Keratinocyte (primary cell): Measurements from ENCODE around the gene TCF15. TPM values are rescaled to one million over a fixed set of nuclear protein-coding genes. Genes with fewer than 3 reads are reported as not detected.

Source experiments
- DNase-seq: peaks from one replicate; pipeline ENCODE4 v3.0.0-alpha.2; 2011; ENCODE audit warnings: low read depth, missing footprints, low spot score
- FAIRE-seq: peaks from 2 replicates; lab custom pipeline; 2011; peaks lifted over from hg19 to GRCh38; lab: Jason Lieb, UNC
- H2AFZ ChIP-seq: 2 replicates; pipeline ENCODE4 v1.6.0; 2012; ENCODE audit warnings: low read length, control low read depth, inconsistent platforms; ENCODE audit not compliant: control insufficient read depth
- H3K27ac ChIP-seq: 2 replicates; pipeline ENCODE4 v1.5.1; 2011; ENCODE audit warnings: low read length; ENCODE audit not compliant: control insufficient read depth, insufficient read depth
- H3K27me3 ChIP-seq: 3 replicates; pipeline ENCODE4 v1.6.0; 2011; ENCODE audit warnings: low read length; ENCODE audit not compliant: control insufficient read depth, insufficient read depth; ENCODE audit errors: extremely low read depth
- H3K36me3 ChIP-seq, 2 experiments: 2 replicates in 1 of 2; 3 replicates in 1 of 2; pipeline ENCODE4 v1.5.1; 2011; ENCODE audit warnings: low read length in 2 of 2, mild to moderate bottlenecking in 1 of 2; ENCODE audit not compliant: control insufficient read depth in 2 of 2, insufficient read depth in 2 of 2; ENCODE audit errors: extremely low read depth in 1 of 2
- H3K4me1 ChIP-seq: 3 replicates; pipeline ENCODE4 v1.5.1; 2011; ENCODE audit warnings: low read length; ENCODE audit not compliant: control insufficient read depth, insufficient read depth; ENCODE audit errors: extremely low read depth
- H3K4me2 ChIP-seq: 3 replicates; pipeline ENCODE4 v1.6.0; 2011; ENCODE audit warnings: low read depth, low read length; ENCODE audit not compliant: control insufficient read depth, insufficient read depth; ENCODE audit errors: extremely low read depth
- H3K4me3 ChIP-seq, 3 experiments: fragments of 200-600 bp in 1 of 3; sonication (generic) in 1 of 3; 2 replicates in 2 of 3; 3 replicates in 1 of 3; pipeline ENCODE4 v1.5.1; 2011 to 2016; ENCODE audit warnings: low read length in 3 of 3, mild to moderate bottlenecking in 3 of 3, control low read depth in 2 of 3, inconsistent platforms in 1 of 3, low read depth in 1 of 3, mixed read lengths in 1 of 3, mixed run types in 1 of 3, moderate library complexity in 1 of 3; ENCODE audit not compliant: control insufficient read depth in 2 of 3, insufficient read depth in 2 of 3; ENCODE audit errors: extremely low read depth in 1 of 3
- H3K79me2 ChIP-seq: 2 replicates; pipeline ENCODE4 v1.6.0; 2012; ENCODE audit warnings: low read length; ENCODE audit not compliant: control insufficient read depth, insufficient read depth
- H3K9ac ChIP-seq: 3 replicates; pipeline ENCODE4 v1.6.0; 2011; ENCODE audit warnings: low read length; ENCODE audit not compliant: control insufficient read depth, insufficient read depth; ENCODE audit errors: extremely low read depth
- H3K9me1 ChIP-seq: 3 replicates; pipeline ENCODE4 v1.6.0; 2011; ENCODE audit warnings: low read length; ENCODE audit not compliant: control insufficient read depth, insufficient read depth; ENCODE audit errors: extremely low read depth
- H3K9me3 ChIP-seq: 2 replicates; pipeline ENCODE4 v1.5.1; 2012; ENCODE audit warnings: low read depth, low read length; ENCODE audit not compliant: control insufficient read depth
- H4K20me1 ChIP-seq: 3 replicates; pipeline ENCODE4 v1.6.0; 2011; ENCODE audit warnings: low read length; ENCODE audit not compliant: control insufficient read depth, insufficient read depth; ENCODE audit errors: extremely low read depth
- EZH2 ChIP-seq: IDR thresholded peaks from one replicate; pipeline ENCODE4 v1.6.1; 2012; ENCODE audit warnings: inconsistent platforms, mild to moderate bottlenecking, low read length, moderate library complexity
- dilution Hi-C: fragments of 300-500 bp; cut with MboI; formaldehyde crosslinking; loops from one replicate; pipeline ENCODE4 v1.7.0; 2020; ENCODE audit warnings: low sequenced_read_pairs; ENCODE audit not compliant: extremely low pct_ligation_motif_present
- polyA plus RNA-seq, 5 experiments: library from polyadenylated mRNA; depleted of rRNA in 3 of 5; stranded (reverse) in 3 of 5; stranded (forward) in 1 of 5; unstranded in 1 of 5; fragments of >200 nt; gene quantifications; 1 replicate in 1 of 5; 2 replicates in 3 of 5; 3 replicates in 1 of 5; pipeline versions ENCODE4 v1.2.1 to v1.2.3, GENCODE V29; 2011 to 2012; ENCODE audit warnings: missing spikeins in 2 of 5, low read depth in 1 of 5, low replicate concordance in 1 of 5
- TF ChIP-seq, protein P1 (sequence below), 3 experiments: IDR thresholded peaks in 1 of 3; conservative IDR thresholded peaks in 1 of 3; optimal IDR thresholded peaks in 1 of 3; 2 replicates in 2 of 3; 3 replicates in 1 of 3; pipeline versions ENCODE3 to v1.5.1; 2011; ENCODE audit warnings: low read length in 3 of 3, mild to moderate bottlenecking in 3 of 3, moderate library complexity in 2 of 3, control low read depth in 1 of 3, inconsistent platforms in 1 of 3; ENCODE audit not compliant: insufficient read depth in 2 of 3; ENCODE audit errors: extremely low read depth in 1 of 3

Gene TCF15
- polyA plus RNA-seq, 1 donor (not counting 4 experiments of a cell fraction or from before 2014, with no cell fraction given), result not detected

DNA sequence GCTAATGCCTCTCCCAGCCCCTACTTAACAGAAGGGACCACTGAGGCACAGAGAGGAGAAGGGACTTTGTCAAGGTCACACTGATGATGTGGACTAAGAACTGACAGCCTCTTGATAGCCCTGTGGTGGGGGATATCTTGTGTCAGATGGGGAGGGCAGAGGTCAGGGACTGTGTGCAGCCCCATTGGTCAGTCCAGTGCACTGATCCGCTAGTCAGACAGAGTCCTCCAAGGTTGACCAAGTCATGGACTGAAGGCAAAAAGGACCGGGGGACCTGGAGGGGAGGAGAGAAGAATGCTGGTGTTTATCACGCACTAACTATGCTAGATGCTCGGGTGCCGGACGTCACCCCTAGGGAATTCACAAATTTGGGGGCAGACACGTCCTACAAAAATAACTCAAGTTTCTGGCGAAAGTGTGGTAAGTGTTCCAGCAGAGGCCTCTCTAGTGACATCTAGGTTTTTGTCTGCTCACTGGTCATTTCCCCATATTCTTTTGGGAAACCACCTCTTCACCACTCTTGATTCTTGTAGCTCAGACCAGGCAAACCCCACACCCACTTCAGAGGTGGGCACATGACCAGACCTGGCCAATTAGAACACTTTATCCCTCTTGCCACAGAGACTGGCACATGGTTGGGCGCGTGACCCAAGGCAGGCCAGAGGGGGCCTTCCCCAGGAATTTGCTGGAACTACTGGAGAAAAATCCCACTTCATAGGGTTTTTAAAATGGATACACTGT lies 21.0 kb downstream of the TCF15 start:
- Histone ChIP-seq H3K9ac (no peak overlapping the region), H3K9me3 (no peaks in the 10 kb centered on the region), H4K20me1 (no peaks in the 10 kb centered on the region), H3K4me3 (no peak overlapping the region), H3K4me2 (no peak overlapping the region), H3K79me2 (no peaks in the 10 kb centered on the region), H3K4me1 (no peaks in the 10 kb centered on the region), H2AFZ (no peak overlapping the region), H3K36me3 (no peaks in the 10 kb centered on the region), H3K9me1 (no peaks in the 10 kb centered on the region), H3K27ac (no peak overlapping the region), H3K27me3 (peaks cover 4% of the 10 kb centered on the region)
- DNase-seq (no peak), FAIRE-seq (no peak)
- dilution Hi-C loops, result no loop called here
- TF ChIP-seq, protein P1, sequence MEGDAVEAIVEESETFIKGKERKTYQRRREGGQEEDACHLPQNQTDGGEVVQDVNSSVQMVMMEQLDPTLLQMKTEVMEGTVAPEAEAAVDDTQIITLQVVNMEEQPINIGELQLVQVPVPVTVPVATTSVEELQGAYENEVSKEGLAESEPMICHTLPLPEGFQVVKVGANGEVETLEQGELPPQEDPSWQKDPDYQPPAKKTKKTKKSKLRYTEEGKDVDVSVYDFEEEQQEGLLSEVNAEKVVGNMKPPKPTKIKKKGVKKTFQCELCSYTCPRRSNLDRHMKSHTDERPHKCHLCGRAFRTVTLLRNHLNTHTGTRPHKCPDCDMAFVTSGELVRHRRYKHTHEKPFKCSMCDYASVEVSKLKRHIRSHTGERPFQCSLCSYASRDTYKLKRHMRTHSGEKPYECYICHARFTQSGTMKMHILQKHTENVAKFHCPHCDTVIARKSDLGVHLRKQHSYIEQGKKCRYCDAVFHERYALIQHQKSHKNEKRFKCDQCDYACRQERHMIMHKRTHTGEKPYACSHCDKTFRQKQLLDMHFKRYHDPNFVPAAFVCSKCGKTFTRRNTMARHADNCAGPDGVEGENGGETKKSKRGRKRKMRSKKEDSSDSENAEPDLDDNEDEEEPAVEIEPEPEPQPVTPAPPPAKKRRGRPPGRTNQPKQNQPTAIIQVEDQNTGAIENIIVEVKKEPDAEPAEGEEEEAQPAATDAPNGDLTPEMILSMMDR (optimal IDR thresholded peaks at IDR 0.05 in 1 of 3, IDR thresholded peaks at IDR 0.05 in 1 of 3, conservative IDR thresholded peaks at IDR 0.05 in 1 of 3; ENCODE audit: extremely low read depth in 1 of 3, insufficient read depth in 2 of 3, low read length in 3 of 3), result no peak
- no peak for TF ChIP-seq EZH2

DNA sequence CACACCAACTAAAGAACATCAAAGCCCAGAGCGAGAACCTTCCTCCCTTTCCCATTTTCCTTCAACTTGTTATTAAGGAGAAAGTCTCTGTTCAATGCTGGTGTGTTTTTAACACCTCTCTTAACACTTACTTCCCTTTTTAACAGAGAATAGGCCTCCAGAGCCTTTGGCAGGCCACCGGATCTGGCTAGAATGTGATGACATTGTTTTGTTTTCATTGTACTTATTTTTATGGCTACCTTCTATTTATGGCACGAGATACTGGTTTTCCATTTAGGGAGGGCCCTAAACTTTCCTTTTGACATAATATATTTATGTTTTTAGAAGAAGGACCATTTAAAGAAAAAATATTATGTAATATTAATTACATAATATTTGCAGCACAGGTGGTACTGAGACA lies 21.6 kb downstream of the TCF15 start:
- FAIRE-seq, result no peak
- peaks cover 4% of the 10 kb centered on the region for H3K27me3 ChIP-seq

More for the DNA sequence above, 21.6 kb downstream of the TCF15 start:
- H3K4me1 ChIP-seq, result no peaks in the 10 kb centered on the region
- TF ChIP-seq, protein P1 (optimal IDR thresholded peaks at IDR 0.05 in 1 of 3, IDR thresholded peaks at IDR 0.05 in 1 of 3, conservative IDR thresholded peaks at IDR 0.05 in 1 of 3; ENCODE audit: extremely low read depth in 1 of 3, insufficient read depth in 2 of 3, low read length in 3 of 3), result no peak
- no peak for TF ChIP-seq EZH2
- H3K4me3 ChIP-seq, result no peak overlapping the region
- no peaks in the 10 kb centered on the region for H4K20me1 ChIP-seq
- H3K36me3 ChIP-seq, result no peaks in the 10 kb centered on the region
- no peak for DNase-seq
- H3K9ac ChIP-seq, result no peak overlapping the region
- no peak overlapping the region for H3K27ac ChIP-seq
- H3K79me2 ChIP-seq, result no peaks in the 10 kb centered on the region
- H2AFZ ChIP-seq, result no peak overlapping the region
- no peaks in the 10 kb centered on the region for H3K9me1 ChIP-seq
- H3K4me2 ChIP-seq, result no peak overlapping the region
- H3K9me3 ChIP-seq, result no peaks in the 10 kb centered on the region
- dilution Hi-C loops, result no loop called here
